ENCODE data around the gene CNTF.
"Not testable (repeated sequence)": the region's sequence is repeated elsewhere in the genome, so short reads cannot be mapped to it uniquely, and the experiment has no call there.

The CNTF gene, protein sequence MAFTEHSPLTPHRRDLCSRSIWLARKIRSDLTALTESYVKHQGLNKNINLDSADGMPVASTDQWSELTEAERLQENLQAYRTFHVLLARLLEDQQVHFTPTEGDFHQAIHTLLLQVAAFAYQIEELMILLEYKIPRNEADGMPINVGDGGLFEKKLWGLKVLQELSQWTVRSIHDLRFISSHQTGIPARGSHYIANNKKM

GRCh38 chr11:58622344-58622743 lies at the start of gene CNTF:
TSS of gene CNTF (plus strand) at chr11:58622665. CDS start at chr11:58622753, 88 bp downstream.
- DNase-seq (ENCODE audit: low read depth), result no peak

- not testable (repeated sequence) for DNase-seq (ENCODE audit: low read depth)
Observed at GRCh38 chr11:58572906-58573305, 49.6 kb upstream of the CNTF start.

- peak; percentile 76 for DNase-seq (ENCODE audit: low read depth)
Observed at GRCh38 chr11:58573451-58574104, 48.9 kb upstream of the CNTF start.

DNA sequence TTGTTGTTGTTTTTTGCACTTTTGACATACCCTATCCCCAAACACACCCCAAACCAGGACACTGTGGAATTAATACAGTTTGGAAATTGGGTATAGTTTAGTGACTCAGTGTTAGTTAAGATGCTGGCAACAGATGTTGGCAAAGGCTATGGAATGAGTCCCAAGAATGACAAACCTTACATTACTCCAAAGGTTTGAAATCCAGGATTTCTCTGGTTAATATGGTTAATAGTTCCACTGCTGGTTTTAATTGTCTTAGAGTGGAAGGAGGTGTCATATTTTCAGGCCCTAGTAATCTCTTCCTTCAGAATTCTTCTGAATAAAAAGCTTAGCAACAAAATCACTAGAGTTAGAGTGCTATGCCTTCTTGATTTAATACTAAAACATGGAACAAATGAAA lies 47.6 kb upstream of the CNTF start:
- DNase-seq (ENCODE audit: low read depth), result peak; percentile 29

GRCh38 chr11:58575377-58576020 lies 47.0 kb upstream of the CNTF start, which contains the start of gene LPXN:
TSS of gene LPXN (minus strand) at chr11:58575856. CDS start at chr11:58575772, 84 bp downstream.
- peak; percentile 27 for DNase-seq (ENCODE audit: low read depth)

- DNase-seq (ENCODE audit: low read depth), result peak; percentile 42
Observed at GRCh38 chr11:58576887-58577471, 45.5 kb upstream of the CNTF start.

DNA sequence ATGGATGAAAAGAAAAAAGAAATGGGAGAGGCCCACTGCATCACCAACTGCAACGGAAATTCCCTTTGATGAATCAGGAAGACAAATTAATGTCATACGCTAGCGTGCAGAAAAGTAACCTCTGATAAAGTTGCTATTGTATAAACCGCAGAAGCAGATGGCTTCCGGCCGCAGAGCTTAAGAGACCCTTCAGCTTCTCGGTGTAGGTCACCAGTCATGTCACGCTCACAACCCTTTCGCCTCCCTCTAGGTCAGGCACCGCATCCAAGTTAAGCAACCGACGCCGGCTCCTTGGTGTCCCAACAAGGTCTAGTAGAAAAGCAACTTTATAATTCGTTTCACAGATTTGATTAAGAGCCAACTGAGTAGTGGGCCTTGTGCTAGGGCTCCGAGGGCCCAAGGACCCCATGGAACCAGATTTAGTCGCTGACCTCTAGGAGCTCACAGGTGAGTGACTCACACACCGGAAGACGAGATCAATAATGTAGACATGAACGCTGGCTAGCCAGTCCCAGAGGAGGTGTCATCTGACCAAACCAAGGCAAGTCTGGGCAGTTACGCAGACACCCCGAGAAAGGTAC lies 44.8 kb upstream of the CNTF start:
- peak; percentile 74 for DNase-seq (ENCODE audit: low read depth)

- peak; percentile 94 for DNase-seq (ENCODE audit: low read depth)
Observed at GRCh38 chr11:58578136-58578634, 44.3 kb upstream of the CNTF start.

DNA sequence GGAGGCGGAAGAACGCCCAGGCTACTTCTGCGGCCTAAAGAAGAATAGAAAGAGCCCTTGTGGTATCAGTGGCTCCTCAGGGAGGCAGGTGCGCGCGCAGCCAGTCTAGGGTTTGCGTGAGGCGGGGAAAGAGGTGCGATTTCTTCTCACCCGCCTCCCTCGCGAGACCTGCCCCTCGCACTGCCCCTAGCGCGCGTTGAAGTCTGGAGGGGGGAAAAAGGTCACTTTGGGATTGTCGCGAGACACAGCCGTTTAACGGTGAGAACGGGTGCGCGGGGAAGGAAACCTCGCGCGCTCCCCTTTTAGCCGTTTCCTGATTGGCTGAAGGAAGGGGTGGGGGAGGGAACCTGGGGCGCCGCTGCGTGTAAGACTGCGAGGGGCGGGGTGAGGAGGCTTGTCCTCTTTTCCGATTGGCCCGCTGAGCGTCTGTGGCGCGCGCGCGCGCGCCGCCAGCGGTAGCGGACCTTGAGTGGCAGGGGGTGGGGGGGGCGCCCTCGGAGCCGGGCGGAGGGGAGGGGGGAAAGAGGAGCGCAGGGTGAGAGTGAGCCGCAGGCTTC lies 43.8 kb upstream of the CNTF start, which contains the start of gene ZFP91:
Gene ZFP91, plus strand, starts transcription at position 429 of the 557 bp plus-strand sequence. CDS start 219 bp downstream, outside the sequence.
- DNase-seq (ENCODE audit: low read depth), result peak; percentile 96

GRCh38 chr11:58579192-58580129 lies 43.0 kb upstream of the CNTF start:
- DNase-seq (ENCODE audit: low read depth), result peak; percentile 73

DNA sequence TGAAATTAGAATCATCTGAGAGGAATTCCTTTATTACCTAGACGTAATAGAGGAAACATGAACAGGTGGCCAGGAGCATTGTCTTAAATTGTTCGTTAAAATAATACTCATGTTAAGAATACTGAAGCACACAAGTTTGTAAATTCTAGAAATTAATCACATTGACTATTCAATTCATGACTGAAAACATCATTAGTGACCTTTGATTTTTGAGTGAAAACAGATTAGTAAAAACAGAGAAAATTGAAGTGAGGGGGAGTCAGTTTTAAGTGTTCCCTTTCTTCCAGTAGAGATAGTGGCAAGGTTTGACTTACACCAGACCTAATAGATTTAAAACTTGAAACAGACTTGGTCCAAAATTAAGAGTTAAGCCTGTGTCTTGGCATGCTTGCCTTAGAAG lies 42.2 kb upstream of the CNTF start:
- no peak for DNase-seq (ENCODE audit: low read depth)

DNA sequence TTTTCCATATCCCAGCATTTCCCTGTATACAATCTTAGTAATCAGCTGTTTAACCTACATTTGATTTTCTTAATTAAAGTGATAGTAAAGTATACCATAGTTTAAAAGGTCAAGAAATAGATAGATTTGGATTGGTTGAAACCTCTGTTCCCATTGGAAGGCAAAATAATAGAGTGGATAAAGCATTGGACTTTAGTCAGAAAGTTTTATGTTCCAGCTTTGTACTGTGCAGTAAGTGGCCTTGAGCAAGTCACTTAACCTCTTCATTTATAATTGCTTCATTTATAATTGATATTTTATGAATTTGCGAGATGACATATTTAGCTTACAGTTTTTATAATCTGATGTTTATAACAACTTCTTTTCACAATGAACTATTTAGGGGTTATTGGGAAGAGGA lies 40.0 kb upstream of the CNTF start:
- DNase-seq (ENCODE audit: low read depth), result no peak

DNA sequence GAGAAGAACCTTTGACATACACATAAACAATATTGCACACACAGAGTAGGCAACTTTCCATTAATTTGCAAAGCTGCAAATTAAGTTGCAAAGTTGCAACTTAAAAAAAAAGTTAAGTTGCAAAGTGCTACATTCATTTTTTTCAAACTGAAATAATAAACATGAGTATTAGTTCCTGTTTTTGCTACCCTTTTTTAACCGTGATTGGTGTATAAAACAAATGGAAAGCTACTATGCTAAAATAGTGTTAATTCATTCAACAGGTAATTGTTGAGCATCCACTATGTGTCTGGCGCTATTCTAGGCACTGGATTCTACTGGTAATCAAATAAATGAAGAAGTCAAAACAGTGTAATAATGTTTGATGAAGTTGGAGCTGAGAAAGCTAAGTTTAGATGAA lies 35.5 kb upstream of the CNTF start:
- no peak for DNase-seq (ENCODE audit: low read depth)

DNA sequence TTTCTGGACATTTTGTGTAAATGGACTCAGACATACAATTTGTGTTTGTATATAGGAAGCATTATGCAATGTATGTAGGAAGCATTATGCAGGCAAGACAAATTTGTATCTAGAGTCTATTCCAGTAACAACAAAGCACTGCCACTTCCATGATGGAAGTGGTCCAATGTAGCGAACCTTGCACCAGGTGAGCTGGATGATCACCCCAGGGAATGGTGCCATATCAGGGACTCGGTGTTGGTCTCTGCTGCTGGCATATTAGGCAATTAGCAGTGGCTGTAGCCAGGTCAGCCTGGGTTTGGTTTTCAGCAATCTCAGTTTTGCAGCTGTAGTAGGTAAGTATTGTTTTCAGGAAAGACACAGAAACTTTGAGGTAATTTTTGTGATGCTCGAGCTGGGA lies 30.8 kb upstream of the CNTF start:
- no peak for DNase-seq (ENCODE audit: low read depth)

GRCh38 chr11:58592760-58593472 lies 29.5 kb upstream of the CNTF start:
- no peak for DNase-seq (ENCODE audit: low read depth)

GRCh38 chr11:58594826-58595225 lies 27.6 kb upstream of the CNTF start:
- DNase-seq (ENCODE audit: low read depth), result no peak

GRCh38 chr11:58596621-58597020 lies 25.8 kb upstream of the CNTF start:
- DNase-seq (ENCODE audit: low read depth), result no peak

DNA sequence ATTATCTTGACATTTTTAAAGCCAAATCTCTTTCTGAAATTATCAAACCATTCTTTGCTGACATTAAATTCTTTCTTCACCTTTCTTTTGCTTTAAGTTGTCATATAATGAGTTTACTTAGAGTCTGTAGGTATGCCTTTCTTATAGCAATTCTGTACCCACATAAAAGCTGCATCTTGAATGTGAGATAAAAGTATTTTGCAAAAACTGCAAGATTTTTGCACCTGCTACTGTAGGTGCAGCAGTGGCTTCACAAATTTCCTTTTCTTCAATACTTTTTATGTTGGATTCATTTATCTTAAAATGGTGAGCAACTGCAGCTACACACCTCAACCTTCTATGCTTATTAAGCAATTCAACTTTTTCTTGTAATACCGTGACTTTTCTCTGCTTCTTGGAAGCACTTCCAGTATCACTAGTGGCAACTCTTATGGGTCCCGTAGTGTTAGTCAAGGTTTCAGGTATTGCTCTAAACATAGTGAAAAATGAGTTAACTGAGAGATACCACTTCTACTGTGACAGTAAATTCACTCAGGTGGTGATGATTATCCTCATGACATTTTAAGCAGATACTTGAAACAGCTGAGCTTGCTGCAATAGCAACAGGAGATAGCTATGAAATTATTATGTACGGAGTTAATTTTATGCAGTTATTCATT lies 24.9 kb upstream of the CNTF start:
- no peak for DNase-seq (ENCODE audit: low read depth)

DNA sequence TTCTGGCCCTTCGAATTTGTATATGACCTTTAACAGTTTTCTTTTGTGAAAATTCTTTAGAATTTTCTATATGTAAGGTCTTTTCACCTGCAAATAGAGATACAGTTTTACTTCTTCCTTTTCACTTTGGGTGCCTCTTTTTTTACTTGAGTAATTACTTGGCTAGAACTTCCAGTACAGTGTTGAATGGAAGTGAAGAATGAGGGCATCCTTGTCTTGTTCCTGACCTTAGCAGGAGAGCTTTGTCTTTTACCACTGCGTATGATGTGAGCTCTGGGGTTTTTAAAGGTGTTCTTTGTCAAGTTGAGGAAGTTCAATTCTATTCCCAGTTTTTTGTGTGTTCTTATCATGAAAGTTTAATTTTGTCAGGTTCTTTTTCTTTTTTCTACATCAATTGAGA lies 22.0 kb upstream of the CNTF start:
- DNase-seq (ENCODE audit: low read depth), result no peak

Data from HS-27A (cell line).